ENCODE data around the gene NDN.

DNA sequence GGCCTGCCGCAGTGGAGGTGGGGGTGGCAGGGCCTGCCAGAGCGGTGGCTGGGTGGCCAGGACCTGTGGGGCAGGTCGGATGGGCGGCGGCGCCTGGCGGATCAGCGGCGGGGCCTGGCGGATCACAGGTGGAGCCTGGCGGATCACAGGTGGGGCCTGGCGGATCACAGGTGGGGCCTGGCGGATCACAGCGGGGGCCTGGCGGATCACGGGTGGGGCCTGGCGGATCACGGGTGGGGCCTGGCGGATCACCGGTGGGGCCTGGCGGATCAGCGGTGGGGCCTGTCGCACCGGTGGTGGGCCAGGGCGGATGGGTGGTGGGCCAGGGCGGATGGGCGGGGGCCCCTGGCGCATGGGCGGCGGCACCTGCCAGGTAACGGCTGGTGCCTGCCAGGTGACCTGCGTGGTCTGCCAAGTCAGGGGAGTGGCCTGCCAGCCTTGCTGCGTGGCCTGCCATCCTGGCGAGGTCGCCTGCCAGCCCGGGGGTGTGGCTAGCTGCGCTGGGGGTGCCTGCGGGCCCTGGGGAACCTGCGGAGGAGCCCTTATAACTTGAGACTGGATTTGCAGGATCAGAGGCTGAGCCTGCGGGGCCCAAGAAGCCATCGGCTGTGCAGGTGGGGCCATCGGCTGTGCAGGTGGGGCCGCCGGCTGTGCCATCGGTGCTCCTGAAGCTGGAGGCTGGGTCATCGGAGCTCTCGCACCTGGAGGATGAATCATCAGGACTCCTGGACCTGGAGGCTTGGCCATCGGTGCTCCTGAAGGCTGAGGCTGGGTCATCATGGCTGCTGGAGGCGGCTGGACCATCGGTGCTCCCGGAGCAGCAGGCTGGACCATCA, 40.7 kb downstream of the NDN start:
- TF ChIP-seq, protein P1, sequence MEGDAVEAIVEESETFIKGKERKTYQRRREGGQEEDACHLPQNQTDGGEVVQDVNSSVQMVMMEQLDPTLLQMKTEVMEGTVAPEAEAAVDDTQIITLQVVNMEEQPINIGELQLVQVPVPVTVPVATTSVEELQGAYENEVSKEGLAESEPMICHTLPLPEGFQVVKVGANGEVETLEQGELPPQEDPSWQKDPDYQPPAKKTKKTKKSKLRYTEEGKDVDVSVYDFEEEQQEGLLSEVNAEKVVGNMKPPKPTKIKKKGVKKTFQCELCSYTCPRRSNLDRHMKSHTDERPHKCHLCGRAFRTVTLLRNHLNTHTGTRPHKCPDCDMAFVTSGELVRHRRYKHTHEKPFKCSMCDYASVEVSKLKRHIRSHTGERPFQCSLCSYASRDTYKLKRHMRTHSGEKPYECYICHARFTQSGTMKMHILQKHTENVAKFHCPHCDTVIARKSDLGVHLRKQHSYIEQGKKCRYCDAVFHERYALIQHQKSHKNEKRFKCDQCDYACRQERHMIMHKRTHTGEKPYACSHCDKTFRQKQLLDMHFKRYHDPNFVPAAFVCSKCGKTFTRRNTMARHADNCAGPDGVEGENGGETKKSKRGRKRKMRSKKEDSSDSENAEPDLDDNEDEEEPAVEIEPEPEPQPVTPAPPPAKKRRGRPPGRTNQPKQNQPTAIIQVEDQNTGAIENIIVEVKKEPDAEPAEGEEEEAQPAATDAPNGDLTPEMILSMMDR (IDR thresholded peaks at IDR 0.05): no peak
- TF ChIP-seq POLR2A (IDR thresholded peaks at IDR 0.05): no peak

Measured in lower leg skin (tissue), 3 donors.